EH (cell line): ENCODE data around the gene CIB4.
"Not testable (repeated sequence)": the region's sequence is repeated elsewhere in the genome, so short reads cannot be mapped to it uniquely, and the experiment has no call there.

ENCODE experiments used
- DNase-seq: peaks from one replicate; pipeline ENCODE4 v3.0.0-alpha.2; 2015; ENCODE audit warnings: low read depth

The CIB4 gene

DNA sequence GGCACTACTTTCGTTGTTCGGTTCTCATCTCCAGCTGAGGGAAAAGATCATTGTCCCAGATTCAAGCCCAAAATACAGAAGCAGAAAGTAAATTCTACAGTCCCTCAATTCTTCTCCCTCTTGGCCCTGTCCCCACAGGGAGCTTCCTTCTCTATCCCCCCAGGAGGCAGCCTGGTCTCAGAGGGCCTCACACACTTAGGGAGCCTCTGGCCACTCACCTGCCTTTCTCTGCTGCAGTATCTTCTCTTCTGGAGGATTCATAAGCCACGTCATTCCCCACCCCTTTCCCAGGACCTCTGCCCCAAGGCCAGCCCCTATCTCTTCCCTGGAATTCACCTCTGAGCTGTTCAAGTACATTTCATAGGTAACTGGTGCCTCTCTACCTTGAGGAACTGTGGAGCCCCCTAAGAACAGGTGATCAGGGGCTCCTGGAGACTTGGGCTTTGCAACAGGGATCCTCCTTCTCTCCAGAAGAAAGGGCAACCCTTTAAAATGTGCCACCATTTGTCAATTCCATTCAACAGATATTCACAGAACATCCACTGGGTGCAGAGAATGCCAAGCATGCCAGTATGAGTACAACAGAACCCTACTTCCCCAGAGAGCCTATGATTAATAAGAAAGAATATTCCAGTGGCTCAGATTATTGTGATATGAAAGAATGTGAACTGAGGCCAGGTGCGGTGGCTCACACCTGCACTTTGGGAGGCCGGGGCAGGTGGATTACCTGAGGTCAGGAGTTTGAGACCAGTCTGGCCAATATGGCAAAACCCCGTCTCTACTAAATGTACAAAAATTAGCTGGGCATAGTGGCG lies 72.9 kb downstream of the CIB4 start:
- DNase-seq, result no peak

DNA sequence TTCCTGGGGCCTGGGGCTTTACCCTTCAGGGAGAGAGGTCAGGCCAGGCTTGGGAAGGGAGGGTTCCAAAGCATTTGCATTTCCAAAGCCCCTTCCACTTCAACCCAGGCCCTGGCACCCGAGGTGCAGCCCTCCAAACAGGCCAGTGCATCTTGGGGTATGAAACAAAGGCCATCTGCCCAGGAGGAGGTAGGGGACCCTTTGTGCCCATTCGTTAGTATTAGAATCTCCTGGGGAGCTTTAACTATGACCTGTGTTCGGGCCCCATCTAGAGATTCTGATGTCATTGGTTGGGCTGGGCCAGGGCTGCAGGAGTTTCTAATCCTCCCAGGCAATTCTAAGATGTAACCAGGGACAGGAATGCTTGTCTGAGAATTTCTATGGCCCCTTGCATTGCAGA lies 73.6 kb downstream of the CIB4 start:
- no peak for DNase-seq

DNA sequence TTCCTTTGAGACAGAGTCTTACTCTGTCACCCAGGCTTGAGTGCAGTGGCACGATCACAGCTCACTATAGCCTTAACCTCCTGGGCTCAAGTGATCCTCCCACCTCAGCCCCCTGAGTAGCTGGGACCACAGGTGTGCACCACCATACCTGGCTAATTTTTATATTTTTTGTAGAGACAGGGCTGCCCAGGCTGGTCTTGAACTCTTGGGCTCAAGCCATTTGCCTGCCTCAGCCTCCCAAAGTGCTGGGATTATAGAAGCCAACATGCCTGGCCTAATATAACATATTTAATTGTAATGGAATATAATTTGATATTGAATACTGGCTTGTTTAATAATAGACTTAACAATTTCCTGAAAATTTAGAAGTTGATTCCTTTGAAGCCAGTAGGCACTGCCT lies 74.4 kb downstream of the CIB4 start:
- DNase-seq, result not testable (repeated sequence)

DNA sequence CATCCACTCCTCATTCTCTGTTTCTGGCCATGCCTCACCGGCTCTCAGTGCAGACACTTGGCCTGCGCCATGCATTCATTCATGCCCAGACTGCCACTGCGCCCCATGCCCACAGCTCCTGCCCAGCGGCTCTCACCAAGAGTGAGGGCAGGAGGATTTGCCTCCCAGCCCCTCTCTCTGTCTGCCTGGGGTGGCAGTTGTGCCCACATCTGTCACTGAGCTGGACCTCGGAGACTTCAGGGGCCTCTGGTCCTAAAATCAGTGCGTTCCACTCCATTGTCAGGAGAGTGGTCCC lies 75.1 kb downstream of the CIB4 start:
- no peak for DNase-seq

DNA sequence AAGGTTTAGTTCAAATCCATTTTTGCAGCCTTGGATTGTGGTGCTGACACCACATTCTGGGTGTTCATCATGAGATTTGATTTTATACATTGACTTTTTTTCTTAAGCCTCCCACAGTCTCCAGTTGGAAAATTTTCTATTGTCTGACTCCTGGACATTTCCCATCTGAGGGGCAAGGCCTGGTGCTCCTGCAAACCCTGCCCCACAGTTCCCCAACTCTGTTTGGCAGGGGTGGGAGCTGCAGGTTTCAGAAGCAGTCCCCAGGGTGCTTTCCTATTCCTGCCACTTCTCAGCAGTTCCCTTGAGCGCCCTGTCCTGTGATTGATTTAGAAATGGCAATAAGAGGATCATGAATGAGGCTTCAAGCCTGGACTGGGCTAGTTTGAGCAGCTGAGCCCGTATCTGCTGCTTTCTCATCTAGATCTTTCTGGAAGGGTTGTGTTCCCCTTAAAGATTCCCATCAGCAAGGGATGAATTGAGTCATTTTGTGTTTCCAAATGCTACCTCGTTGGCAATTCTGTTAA lies 77.0 kb downstream of the CIB4 start:
- DNase-seq, result no peak

DNA sequence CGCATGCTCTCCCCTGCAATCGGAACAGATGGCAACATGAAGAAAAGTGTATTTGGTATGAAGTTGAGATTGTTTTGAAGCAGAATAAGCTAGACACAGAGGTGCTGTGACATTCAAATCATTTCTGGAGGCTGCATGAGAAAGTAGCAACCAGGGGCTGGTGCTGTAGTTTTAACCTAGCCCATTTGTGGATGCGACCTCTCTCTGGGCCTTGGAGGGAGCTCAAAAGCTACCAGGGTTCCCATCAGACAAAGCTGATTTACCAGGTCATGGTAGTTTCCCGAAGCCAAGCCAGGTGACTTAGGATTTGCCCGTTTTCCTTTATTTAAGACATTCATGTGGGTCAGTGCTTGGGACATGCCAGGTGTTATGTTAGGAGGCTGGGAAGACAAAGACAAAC lies 77.5 kb downstream of the CIB4 start:
- DNase-seq, result no peak

DNA sequence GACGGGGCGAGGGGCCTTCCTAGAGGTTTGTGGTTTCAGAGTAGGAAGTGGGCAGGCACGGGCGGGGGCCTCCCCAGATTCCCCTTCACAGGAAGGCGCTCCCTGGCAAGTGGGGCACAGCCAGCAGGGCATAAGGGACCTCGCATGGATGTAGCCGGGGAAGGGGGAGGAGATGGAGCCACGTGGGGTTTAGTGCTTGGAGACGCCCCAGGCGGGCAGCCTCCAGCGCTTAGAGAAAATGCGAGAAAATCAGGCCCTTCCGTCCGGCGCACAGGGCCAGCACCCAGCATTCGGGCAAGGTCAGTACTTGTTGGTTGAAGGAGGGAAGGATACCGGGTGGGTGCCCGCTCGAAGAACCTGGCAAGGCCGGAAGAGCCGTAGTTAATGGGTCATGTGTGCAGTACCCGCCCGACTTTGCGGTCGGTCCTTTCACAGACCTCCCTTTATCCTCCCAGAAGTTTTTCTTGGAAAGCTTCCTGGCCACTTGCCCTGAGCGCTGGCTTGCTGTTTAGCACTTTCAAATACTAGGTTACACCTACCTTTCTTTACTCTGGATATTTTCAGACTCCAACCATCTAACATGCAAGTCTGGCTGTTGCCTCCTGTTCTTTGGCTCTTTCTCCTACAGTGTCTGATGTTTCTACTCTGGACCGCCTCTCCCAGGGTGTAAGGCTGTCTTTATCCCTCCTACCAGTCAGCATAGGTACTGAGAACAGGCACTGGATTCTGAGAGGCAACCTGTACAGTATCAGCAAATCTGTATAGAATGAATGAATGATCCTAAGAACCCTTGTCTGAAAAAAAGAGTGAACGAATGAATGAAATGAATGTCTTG lies 78.1 kb downstream of the CIB4 start:
- no peak for DNase-seq

DNA sequence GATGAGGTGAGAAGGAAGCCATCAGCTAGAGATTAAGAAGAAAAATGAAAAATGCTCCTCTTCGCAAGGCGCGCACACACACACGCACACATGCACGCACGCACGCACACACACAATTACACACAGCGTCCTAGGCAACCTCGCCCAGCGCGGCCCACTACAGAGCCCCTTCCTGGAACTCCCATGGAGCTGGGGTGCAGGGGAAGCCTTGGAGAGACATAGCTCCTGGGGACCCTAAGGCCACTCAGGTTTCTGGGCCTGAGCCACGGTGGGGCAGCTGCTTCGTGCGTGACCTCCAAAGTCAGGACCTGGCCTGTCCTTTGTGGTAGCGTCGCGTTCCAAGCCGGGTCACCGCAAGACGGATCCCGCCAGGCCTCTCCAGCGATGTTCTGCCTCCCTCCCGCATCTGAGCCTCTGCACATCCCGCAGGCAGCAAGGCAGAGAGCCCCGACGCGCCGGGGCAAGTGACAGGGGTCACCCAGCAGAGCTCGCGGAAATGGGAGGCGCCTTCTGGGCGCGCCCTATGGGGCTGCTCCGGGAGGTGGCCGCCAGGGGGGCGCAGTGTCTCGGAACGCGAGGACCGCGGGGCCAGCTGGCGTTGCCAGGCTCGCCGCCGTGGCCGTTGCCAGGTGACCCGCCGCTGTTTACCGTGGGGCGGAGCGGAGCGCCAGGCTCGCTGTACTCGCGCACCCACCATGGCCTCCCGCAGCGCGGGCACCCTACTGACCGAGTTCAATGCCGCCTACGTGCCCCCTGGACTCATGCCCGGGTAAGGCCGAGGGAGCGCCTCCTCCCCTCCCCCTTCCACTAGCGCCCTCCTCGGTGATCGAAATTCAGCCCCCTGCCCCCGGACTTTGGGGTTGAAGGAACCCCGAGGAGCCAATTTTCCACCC lies 79.0 kb downstream of the CIB4 start:
- peak; percentile 24 for DNase-seq

DNA sequence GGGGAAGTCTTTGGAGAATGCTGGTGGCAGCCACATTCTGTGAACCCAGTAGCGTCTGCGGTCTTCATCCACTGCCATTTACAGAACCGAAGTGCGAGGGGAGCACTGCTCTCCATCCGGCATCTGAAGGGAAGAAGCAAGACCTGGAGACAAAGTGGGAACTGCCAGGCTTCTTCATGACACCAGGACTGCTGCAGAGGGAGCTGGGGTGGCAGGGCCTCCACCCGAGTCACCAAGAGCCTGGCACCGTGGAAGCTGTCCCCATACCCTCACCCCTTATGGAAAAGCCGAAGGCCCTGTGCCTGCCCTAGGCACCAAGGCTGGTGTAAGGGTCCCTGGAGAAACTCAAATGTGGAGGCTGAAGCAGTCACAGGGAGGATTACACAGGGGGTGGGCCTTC lies 79.8 kb downstream of the CIB4 start:
- no peak for DNase-seq

DNA sequence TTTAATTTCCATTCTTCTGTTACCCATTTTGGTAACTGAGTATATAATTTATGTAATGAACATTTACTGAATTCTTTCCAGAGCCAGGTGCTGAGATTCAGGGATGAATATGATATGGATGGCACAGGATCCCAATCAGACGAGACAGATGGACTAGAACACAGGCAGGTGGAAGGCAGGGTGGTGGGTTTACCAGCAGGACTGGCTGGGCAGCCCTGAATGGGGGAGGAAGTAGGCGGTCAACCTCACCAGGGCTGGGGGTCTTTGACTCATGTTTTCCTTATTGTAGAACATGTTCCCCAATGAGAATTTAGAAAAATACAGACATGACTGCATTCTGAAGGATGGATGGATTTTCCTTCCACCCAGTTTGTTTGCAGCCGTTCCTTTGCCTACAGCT lies 80.3 kb downstream of the CIB4 start:
- DNase-seq, result no peak

DNA sequence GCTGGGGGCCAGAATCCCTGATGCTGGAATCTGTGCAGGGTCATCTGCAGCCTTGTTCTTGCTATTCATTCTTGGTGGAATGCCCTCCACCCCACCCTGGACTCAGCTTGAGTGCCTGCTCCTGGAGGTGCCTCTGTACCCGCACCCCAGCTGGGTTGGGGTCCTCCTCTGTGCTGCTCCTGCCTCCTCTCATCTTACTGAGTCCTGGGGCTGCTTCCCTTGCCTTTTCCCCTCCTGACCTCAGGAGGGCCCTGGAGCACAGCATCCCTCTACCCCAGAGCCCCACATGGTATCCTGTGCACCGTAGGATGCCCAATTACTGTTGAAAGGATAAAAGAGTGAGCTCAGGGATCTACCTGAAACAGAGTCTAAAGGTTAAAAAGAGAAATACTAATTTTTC lies 81.6 kb downstream of the CIB4 start:
- DNase-seq, result no peak

DNA sequence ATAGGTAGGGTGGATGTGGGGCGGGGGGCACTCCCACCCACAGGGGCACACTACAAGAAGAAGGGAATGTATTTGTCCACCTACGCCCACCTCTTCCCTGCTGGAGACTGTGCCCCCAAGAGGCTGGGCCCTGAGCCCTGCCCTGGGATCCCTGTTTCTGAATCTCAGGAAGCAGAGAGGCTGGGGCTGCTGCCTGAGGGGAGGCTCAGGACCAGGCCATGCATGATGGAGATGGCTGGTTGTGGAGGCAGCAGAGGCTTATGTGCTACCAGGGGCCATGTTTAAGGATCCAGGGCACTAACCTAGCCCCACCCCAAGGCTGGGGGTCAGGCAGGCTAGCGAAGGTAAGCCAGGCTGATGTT lies 82.1 kb downstream of the CIB4 start:
- no peak for DNase-seq

DNA sequence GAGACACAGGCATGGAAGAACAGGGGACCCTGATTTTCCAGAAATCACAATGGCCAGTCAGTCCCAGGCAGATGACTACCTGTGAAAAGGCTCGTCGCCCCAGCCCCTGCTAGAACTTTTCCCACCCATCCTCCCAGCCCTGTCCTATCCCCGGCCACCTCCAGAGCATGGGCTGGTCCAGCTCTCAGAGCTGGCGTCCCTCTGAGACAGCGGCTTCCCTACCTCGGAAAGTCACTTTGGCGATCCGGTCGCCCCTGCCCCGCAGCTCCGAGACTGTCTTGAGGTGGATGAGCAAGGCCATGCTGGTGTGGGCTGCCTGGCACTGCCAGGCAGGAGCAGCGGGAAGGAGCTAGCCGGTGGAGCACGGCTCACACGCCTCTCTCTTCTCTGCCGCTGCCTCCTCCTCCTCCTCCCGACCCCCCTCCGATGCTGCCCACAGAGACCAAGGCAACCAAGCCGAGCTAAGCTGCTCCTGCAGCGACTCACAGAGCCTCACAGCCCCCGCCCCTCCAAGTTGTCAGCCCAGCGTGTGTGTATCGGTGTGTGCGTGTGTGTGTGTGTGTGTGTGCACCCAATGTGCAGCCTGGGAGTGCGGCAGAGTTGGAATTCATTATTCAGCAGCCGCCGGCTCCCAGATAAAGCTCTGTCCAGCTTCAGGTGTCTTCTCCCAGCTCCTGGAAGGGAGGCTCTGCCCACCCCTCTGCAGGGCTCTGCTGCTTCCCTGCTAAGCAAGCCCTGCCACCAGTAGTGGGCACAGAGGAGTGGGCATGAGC lies 82.7 kb downstream of the CIB4 start:
- DNase-seq, result no peak

DNA sequence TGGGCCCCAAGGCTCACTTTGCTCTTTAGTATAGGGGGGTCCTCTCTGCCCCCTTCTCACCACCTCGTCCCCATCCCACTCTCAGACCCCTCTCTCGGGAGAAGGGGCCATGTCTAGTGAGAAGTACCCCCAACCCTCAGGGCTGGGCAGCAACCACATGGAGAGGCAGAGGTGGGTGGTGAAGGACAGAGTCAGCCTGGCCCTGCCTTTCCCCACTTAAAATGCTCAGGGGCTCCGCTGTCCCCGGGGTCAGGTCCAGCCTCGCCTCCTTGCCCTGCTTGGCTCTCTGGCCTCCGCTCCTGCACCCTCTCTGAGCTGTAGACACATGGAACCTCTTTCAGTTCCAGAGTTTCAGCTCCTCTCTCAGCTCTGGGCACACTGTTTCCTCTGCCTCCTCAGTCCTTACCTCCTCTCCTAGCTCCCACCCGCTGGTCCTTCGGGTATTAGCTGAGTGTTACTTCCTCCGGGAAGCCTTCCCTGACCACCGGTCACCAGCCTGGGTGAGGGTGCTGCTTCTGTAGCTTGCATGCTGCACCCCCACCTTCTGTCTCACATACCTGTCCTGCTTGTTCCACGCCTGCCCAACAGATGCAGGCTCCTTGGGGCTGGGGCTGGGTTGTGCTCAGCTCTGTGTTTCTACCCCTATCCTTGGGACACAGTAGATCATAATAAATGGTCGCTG lies 83.8 kb downstream of the CIB4 start:
- no peak for DNase-seq

DNA sequence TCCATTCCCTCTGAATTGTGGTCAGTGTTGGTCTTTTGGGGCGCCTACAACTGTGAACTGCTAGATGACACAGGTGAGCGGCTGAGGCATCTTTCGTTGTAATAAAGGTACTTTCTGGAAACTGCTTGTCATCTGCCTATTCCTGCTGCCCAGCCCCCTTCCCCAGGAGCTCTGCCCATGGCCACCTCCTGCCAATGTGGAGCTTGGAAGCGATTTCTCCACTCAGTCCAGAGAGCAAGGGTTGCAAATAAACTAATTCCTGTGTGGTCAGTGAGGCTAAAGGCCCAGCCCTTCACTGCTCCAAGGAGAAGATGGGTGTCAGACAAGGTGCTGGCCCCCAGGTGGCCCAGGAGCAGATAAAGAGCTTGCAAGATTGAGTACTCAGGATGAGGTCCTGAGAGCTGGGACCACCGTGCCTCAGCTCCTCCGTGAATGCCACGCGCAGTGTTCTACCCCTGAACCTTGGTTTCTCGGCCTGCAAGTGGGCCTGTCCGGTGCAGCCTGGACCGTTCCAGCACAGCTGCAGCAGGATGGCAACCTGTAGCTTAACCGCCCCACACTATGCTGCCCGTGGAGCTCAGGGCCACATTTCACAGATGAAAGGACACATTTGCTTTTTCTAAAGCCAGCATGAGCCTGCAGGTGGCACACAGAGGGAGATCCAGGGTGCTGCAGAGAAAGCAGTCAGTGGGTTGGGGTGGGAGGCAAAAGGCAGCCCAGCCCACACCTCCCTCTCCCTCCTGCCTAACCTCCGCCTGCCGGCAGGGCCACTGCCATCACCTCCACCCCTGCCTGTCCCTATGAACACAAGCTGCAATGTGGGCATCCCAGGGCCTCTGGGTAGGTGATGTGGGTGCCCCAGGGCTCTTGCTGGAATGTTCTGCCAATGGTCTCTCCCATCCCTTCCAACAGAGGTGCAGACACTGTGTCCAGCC lies 84.6 kb downstream of the CIB4 start:
- no peak for DNase-seq

DNA sequence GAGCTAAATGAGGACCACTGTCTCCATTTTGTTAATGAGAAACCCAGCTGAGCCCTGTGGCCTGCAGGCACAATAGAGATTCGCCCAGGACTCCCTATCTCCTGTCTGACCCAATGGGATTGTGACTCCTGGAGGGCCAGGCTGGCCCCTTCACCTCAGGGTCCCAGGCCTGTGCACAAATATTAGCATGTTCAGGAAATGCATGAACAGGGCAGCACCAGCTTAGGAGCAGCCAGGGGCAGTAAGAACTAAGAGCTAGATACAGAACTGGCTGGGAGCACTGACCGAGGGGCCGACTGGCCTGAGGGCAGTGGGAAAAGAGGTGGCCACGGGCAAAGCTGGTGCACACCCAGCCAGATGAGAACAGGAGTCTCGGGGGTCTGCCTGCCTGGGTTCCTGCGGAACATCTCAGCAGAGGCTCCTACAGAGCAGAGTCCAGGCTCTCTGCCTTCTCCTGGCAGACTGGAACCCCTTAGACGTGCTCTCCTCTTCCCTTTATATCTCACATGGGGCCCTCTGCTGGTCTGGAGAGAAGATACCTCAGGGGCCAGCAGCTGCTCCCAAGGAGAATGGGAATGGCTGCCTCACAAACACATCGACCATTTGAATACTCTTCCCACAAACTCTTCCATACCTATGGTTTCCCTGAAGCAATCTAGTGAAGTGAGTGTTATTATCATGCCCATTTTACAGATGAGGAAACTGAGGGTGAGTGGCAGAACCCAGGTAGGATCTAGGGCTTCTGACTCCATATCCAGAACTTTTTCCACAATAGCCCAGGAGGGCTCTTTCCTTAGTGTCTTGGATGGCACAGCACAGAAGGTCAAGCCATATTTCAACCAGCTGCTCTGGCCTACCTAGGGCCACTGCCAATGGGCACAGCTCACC lies 85.7 kb downstream of the CIB4 start:
- DNase-seq, result peak; percentile 20

DNA sequence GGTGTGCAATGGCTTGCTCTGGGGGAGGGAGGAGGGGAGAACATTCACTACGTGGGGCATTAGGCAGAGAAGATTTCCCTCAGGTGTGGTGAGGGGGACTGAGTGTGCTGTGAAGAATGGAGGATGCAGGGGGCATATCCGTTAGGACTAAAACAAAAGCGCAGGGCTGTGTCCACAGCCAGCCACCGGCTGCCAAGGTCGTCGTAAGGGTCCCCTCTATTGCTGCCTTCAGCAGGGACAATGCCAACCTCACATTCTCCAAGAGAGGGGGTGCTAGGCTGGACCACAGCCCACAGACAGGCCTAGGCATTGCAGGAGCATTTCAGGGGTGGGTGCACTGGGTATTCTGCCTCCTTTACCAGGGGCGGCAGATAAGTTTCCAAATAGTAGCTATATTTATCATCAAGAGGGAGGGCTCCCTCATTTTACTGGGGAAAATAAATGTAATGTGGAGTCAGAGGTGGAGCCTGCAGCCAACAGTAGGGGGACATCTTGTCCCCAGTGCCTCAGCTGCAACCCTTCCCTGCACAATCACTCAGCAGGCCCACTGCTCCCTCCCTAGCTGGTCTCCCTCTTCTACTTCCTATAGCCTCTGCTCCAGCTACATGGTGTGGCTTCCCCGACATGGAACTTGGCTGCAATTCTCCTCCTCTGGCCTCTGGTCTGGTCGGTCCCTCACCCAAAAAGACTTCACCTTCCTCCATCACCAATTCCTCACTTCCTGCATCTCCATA lies 88.4 kb downstream of the CIB4 start:
- no peak for DNase-seq
